Smooth muscle cell of the pulmonary artery (primary cell): ENCODE data around the gene CPSF3. TPM values are rescaled to one million over a fixed set of nuclear protein-coding genes. Genes with fewer than 3 reads are reported as not detected.

Experiments used
- total RNA-seq: library from RNA; depleted of rRNA; stranded (reverse); fragments of >200 nt; gene quantifications from 2 replicates; pipeline ENCODE4 v1.2.3, GENCODE V29; 2014

The CPSF3 gene
- 39.7 and 43.3 TPM in 2 replicates for total RNA-seq

DNA sequence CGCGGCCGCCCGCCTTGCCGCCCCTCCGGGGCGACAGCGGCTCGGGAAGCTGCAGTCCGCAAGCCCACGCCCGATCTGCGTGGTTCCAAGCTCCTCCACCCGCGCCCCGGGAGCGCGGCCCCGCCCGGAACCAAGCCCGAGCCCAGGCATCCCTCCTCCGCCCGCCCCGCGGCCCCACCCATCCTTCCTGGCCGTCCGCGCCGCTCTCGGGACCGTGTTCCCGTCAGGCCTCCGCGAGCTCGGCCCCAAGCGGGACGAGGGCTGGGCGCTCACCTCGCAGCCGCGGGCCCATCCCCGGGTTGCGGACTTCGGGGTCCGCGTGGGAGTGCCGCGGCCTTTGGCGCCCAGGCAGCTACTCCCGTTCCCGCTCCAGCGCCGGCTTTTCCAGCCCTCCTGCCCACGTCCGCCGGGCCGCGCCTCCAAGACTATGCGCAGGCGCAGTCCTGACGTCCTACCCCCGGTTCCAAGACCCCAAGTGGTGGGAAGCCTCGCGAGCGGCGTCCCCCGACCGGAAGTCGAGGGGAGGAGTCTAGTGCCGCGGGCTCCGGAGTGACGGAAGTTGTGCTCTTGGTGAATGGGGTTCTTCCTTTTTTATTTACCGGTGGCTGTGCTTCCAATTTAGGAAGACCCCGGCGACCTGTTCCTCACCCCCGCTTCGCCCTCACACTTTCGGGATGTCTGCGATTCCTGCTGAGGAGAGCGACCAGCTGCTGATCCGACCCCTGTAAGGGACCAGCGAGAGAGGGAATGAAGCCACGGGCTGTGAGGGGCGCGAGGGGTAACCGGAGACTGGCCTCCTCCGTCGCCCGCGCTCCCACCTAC is at the start of gene CPSF3, which contains the start of gene ITGB1BP1:
Gene CPSF3, plus strand, starts transcription at position 555 of the 822 bp plus-strand sequence. Its CDS starts 120 bp downstream, at position 675.
Gene ITGB1BP1, minus strand, starts transcription at position 429 of the 822 bp plus-strand sequence. CDS start 4,831 bp downstream, outside the sequence.

DNA sequence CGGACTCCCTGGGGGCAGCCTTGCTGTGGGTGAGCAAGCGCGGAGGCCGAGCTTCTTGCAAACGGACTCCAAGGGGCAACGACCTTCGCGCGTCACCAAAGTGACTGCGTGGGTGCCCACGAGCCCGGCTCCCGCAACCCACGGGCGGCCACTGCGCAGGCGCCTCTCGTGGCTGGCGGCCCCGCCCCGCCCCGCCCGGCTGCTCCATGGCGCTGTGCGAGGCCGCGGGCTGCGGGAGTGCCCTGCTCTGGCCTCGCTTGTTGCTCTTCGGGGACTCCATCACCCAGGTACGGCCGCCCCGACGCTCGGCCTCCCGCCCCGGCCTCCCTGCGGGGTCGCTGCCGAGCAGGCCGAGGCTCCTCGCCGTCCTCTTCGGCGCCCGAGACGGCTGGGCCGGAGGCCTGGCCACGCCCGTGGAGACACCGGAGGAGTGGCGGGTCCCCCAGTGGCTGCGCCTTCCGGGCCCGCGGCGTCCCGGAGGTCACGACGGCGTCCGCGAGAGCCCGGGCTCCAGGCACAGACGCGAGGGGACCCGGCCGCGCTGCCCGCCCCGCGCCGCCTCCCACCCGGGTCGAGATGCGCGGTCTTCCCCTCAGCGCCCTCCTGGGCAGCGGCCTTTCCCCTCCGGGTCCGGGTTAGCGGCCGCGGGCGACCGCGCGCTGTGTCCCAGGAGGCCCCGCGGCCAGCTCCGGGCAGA is 51.1 kb downstream of the CPSF3 start, which contains the start of gene IAH1:
Gene IAH1, plus strand, starts transcription at position 191 of the 697 bp plus-strand sequence. Its CDS starts 16 bp downstream, at position 207.

Other genes starting within 250 kb of the CPSF3 start
- 63.4 and 72.9 TPM in 2 replicates for gene ASAP2, start 216.8 kb upstream of the CPSF3 start, total RNA-seq
- gene ITGB1BP1, start 126 bp upstream of the CPSF3 start, total RNA-seq, result 41.6 and 62.6 TPM in 2 replicates
- 45.9 and 51.2 TPM in 2 replicates for gene IAH1, start 50.9 kb downstream of the CPSF3 start, total RNA-seq
- 37.1 and 51.7 TPM in 2 replicates for gene ADAM17, start 132.2 kb downstream of the CPSF3 start, total RNA-seq
- gene YWHAQ, start 207.3 kb downstream of the CPSF3 start, total RNA-seq, result 271 and 274 TPM in 2 replicates